ENCODE results near the gene WWC1.

The WWC1 gene

GRCh38 chr5:168401880-168402279 lies 110.4 kb downstream of the WWC1 start:
- no peak for TF ChIP-seq CTCF (IDR thresholded peaks at IDR 0.05)

GRCh38 chr5:168404365-168404764 lies 112.9 kb downstream of the WWC1 start:
- no peak for TF ChIP-seq CTCF (IDR thresholded peaks at IDR 0.05)

GRCh38 chr5:168407211-168407610 lies 115.8 kb downstream of the WWC1 start:
- no peak for TF ChIP-seq CTCF (IDR thresholded peaks at IDR 0.05)

- no peak for TF ChIP-seq CTCF (IDR thresholded peaks at IDR 0.05)
These were observed 117.3 kb downstream of the WWC1 start for GRCh38 chr5:168408561-168409305.

GRCh38 chr5:168409591-168410458 lies 118.4 kb downstream of the WWC1 start:
- no peak for TF ChIP-seq CTCF (IDR thresholded peaks at IDR 0.05)

GRCh38 chr5:168411871-168412270 lies 120.4 kb downstream of the WWC1 start:
- no peak for TF ChIP-seq CTCF (IDR thresholded peaks at IDR 0.05)

- TF ChIP-seq CTCF (IDR thresholded peaks at IDR 0.05) = no peak
These were observed 121.6 kb downstream of the WWC1 start for GRCh38 chr5:168413062-168413461.

Measured in LNCAP (cell line).